ENCODE measurements around the gene IGSF6. TPM values are rescaled to one million over a fixed set of nuclear protein-coding genes. Genes with fewer than 3 reads are reported as not detected.

The IGSF6 gene
- total RNA-seq, 2 experiments from 2014 or later: 0.20 TPM; not detected in 1

- ChIA-PET CTCF (interaction anchor here (0.9 to 2.5 kb wide), 3 partner anchors 10 to 78 kb away, joined by 3 to 30 read pairs (median 4); no protein-coding TSS in a partner anchor), POLR2A (interaction anchor here (0.6 to 1.0 kb wide), 2 partner anchors 48 to 86 kb away, joined by 3 read pairs; partner anchors contain the start of gene METTL9)
- ATAC-seq (peak; percentile 3), DNase-seq (no peak)
- Mint-ChIP-seq H3K27ac (peak overlapping the region; percentile 93), H3K4me3 (no peak overlapping the region), H3K27me3 (no peaks in the 10 kb centered on the region), H3K36me3 (ENCODE audit: low read depth) (peaks cover 3% of the 10 kb centered on the region), H3K4me1 (ENCODE audit: low read depth) (peaks cover 52% of the 10 kb centered on the region), H3K9me3 (no peaks in the 10 kb centered on the region)
- intact Hi-C loops (cut with micrococcal nuclease): loop anchor here (5.0 kb wide), 1 partner anchor 35 kb away; no protein-coding TSS in a partner anchor
- no peak for TF ChIP-seq CTCF (IDR thresholded peaks at IDR 0.05)
Measured at GRCh38 chr16:21647562-21648164, 4.7 kb downstream of the IGSF6 start.

- Mint-ChIP-seq H3K27me3 (no peaks in the 10 kb centered on the region), H3K4me1 (ENCODE audit: low read depth) (peaks cover 52% of the 10 kb centered on the region), H3K36me3 (ENCODE audit: low read depth) (peaks cover 3% of the 10 kb centered on the region), H3K27ac (peak overlapping the region; percentile 93), H3K4me3 (peak overlapping the region; percentile 61), H3K9me3 (no peaks in the 10 kb centered on the region)
- ATAC-seq (peak; percentile 91), DNase-seq (peak; percentile 93)
- POLR2A ChIA-PET: interaction anchor here (0.6 to 1.0 kb wide), 4 partner anchors 9 to 85 kb away, joined by 3 read pairs; partner anchors contain the start of gene METTL9
- CTCF ChIA-PET: interaction anchor here (1.4 to 2.9 kb wide), 5 partner anchors 10 to 57 kb away, joined by 4 to 33 read pairs (median 4); no protein-coding TSS in a partner anchor
- intact Hi-C loops (cut with micrococcal nuclease): loop anchor here (5.0 kb wide), 1 partner anchor 35 kb away; no protein-coding TSS in a partner anchor
- no peak for TF ChIP-seq CTCF (IDR thresholded peaks at IDR 0.05)
Measured at GRCh38 chr16:21646721-21647561, 5.5 kb downstream of the IGSF6 start.

GRCh38 chr16:21646091-21646490 lies 6.3 kb downstream of the IGSF6 start:
- no peak for TF ChIP-seq CTCF (IDR thresholded peaks at IDR 0.05)
- peak overlapping the region; percentile 93 for H3K27ac Mint-ChIP-seq
- ATAC-seq: no peak
- peaks cover 50% of the 10 kb centered on the region for H3K4me1 Mint-ChIP-seq (ENCODE audit: low read depth)
- H3K27me3 Mint-ChIP-seq: no peaks in the 10 kb centered on the region
- CTCF ChIA-PET: interaction anchor here (0.8 to 2.9 kb wide), 13 partner anchors 8 to 63 kb away, joined by 3 to 33 read pairs (median 4); no protein-coding TSS in a partner anchor
- POLR2A ChIA-PET: interaction anchor here (0.8 to 1.8 kb wide), 10 partner anchors 8 to 126 kb away, joined by 3 to 7 read pairs (median 3); no protein-coding TSS in a partner anchor
- peak overlapping the region; percentile 74 for H3K4me3 Mint-ChIP-seq
- no peak for DNase-seq
- H3K36me3 Mint-ChIP-seq (ENCODE audit: low read depth): peaks cover 3% of the 10 kb centered on the region
- intact Hi-C loops (cut with micrococcal nuclease): loop anchor here (5.0 kb wide), 1 partner anchor 34 kb away; no protein-coding TSS in a partner anchor
- no peaks in the 10 kb centered on the region for H3K9me3 Mint-ChIP-seq

GRCh38 chr16:21645261-21645721 lies 7.1 kb downstream of the IGSF6 start:
- intact Hi-C loops (cut with micrococcal nuclease): loop anchor here (2.0 to 5.0 kb wide), 2 partner anchors 33 to 60 kb away; no protein-coding TSS in a partner anchor
- Mint-ChIP-seq H3K27ac (peak overlapping the region; percentile 93), H3K36me3 (ENCODE audit: low read depth) (peaks cover 3% of the 10 kb centered on the region), H3K9me3 (no peaks in the 10 kb centered on the region), H3K4me1 (ENCODE audit: low read depth) (peaks cover 50% of the 10 kb centered on the region), H3K27me3 (no peaks in the 10 kb centered on the region), H3K4me3 (peak overlapping the region; percentile 74)
- DNase-seq (peak; percentile 37), ATAC-seq (peak; percentile 49)
- POLR2A ChIA-PET: interaction anchor here (0.6 to 1.8 kb wide), 9 partner anchors 9 to 125 kb away, joined by 3 to 7 read pairs (median 3); no protein-coding TSS in a partner anchor
- no peak for TF ChIP-seq CTCF (IDR thresholded peaks at IDR 0.05)
- CTCF ChIA-PET: interaction anchor here (0.8 to 2.9 kb wide), 12 partner anchors 8 to 355 kb away, joined by 3 to 33 read pairs (median 4); partner anchors contain the start of gene PDZD9
